PC-9 (cell line): ENCODE measurements around the gene DSTN. TPM values are rescaled to one million over a fixed set of nuclear protein-coding genes. Genes with fewer than 3 reads are reported as not detected.

Experiments
- BruUV-seq: library from RNA; stranded (reverse); fragments of 400-500 nt; replicated peaks from 2 replicates; lab custom pipeline; 2021; lab: Mats Ljungman, UMichigan
- CTCF ChIA-PET: fragments of 300-600 bp; sonication (Branson Sonifier 250); formaldehyde crosslinking; loops from one replicate; lab custom pipeline; 2022; ENCODE audit warnings: antibody characterized with exemption; lab: Charles Lee
- POLR2A ChIA-PET: fragments of 300-600 bp; sonication (Branson Sonifier 250); formaldehyde crosslinking; loops from one replicate; lab custom pipeline; 2022; ENCODE audit warnings: antibody characterized with exemption; ENCODE audit not compliant: unreplicated experiment; lab: Charles Lee
- DNase-seq, 2 experiments: peaks; one replicate each; pipeline versions ENCODE4 v3.0.0 to v3.0.0-alpha.2; 2015 to 2022; ENCODE audit warnings: mixed read lengths in 1 of 2
- H2AFZ ChIP-seq: fragments of 200-600 bp; sonication (generic); 2 replicates; pipeline ENCODE4 v1.8.1; 2017; ENCODE audit warnings: antibody characterized with exemption
- H3F3A ChIP-seq: fragments of 200-600 bp; sonication (generic); 2 replicates; pipeline ENCODE4 v1.8.1; 2017; ENCODE audit warnings: antibody characterized with exemption, mild to moderate bottlenecking, low read depth; ENCODE audit not compliant: insufficient read depth
- H3K27ac ChIP-seq: fragments of 200-600 bp; sonication (generic); 2 replicates; pipeline ENCODE4 v1.6.1; 2016; ENCODE audit warnings: mixed run types
- H3K27me3 ChIP-seq: fragments of 200-600 bp; sonication (generic); 2 replicates; pipeline ENCODE4 v1.6.1; 2016; ENCODE audit warnings: low read depth, mixed run types; ENCODE audit not compliant: insufficient read depth
- H3K36me3 ChIP-seq: fragments of 200-600 bp; sonication (generic); 2 replicates; pipeline ENCODE4 v1.6.1; 2016; ENCODE audit warnings: low read depth, mixed run types
- H3K4me1 ChIP-seq: fragments of 200-600 bp; sonication (generic); replicated peaks from 2 replicates; pipeline ENCODE4 v1.6.1; 2016; ENCODE audit warnings: mixed run types; ENCODE audit not compliant: insufficient read depth
- H3K4me2 ChIP-seq: fragments of 200-600 bp; sonication (generic); 2 replicates; pipeline ENCODE4 v1.6.1; 2017; ENCODE audit warnings: mixed run types
- H3K4me3 ChIP-seq: fragments of 200-600 bp; sonication (generic); 2 replicates; pipeline ENCODE4 v1.6.1; 2016; ENCODE audit warnings: mixed run types
- H3K79me2 ChIP-seq: fragments of 200-600 bp; sonication (generic); 2 replicates; pipeline ENCODE4 v1.6.1; 2017; ENCODE audit warnings: low read depth, mixed run types
- H3K9me2 ChIP-seq: fragments of 200-600 bp; sonication (generic); 2 replicates; pipeline ENCODE4 v1.8.1; 2017; ENCODE audit warnings: mild to moderate bottlenecking; ENCODE audit not compliant: insufficient read depth
- H3K9me3 ChIP-seq: fragments of 200-600 bp; sonication (generic); 2 replicates; pipeline ENCODE4 v1.8.1; 2016; ENCODE audit warnings: low read depth; ENCODE audit not compliant: insufficient read depth
- H4K20me1 ChIP-seq: fragments of 200-600 bp; sonication (generic); 2 replicates; pipeline ENCODE4 v1.8.1; 2017; ENCODE audit not compliant: insufficient read depth
- EZH2 ChIP-seq: fragments of 200-600 bp; sonication (generic); IDR thresholded peaks from 2 replicates; pipeline ENCODE4 v1.8.0; 2017; ENCODE audit warnings: antibody characterized with exemption, low read depth
- intact Hi-C: fragments of 100-400 bp; cut with micrococcal nuclease; formaldehyde crosslinking; loops from one replicate; pipeline ENCODE4 v1.10.0; 2022; ENCODE audit not compliant: unreplicated experiment
- total RNA-seq: library from RNA; stranded (reverse); gene quantifications from 2 replicates; pipeline ENCODE4 v1.2.3, GENCODE V29; 2021
- TF ChIP-seq, protein P1 (sequence below): fragments of 200-600 bp; sonication (generic); conservative IDR thresholded peaks from 2 replicates; pipeline ENCODE4 v1.6.1; 2017; ENCODE audit warnings: mixed run types, antibody characterized with exemption, mild to moderate bottlenecking, moderate library complexity

The DSTN gene
- total RNA-seq, 1 experiment from 2014 or later = 366 TPM

DNA sequence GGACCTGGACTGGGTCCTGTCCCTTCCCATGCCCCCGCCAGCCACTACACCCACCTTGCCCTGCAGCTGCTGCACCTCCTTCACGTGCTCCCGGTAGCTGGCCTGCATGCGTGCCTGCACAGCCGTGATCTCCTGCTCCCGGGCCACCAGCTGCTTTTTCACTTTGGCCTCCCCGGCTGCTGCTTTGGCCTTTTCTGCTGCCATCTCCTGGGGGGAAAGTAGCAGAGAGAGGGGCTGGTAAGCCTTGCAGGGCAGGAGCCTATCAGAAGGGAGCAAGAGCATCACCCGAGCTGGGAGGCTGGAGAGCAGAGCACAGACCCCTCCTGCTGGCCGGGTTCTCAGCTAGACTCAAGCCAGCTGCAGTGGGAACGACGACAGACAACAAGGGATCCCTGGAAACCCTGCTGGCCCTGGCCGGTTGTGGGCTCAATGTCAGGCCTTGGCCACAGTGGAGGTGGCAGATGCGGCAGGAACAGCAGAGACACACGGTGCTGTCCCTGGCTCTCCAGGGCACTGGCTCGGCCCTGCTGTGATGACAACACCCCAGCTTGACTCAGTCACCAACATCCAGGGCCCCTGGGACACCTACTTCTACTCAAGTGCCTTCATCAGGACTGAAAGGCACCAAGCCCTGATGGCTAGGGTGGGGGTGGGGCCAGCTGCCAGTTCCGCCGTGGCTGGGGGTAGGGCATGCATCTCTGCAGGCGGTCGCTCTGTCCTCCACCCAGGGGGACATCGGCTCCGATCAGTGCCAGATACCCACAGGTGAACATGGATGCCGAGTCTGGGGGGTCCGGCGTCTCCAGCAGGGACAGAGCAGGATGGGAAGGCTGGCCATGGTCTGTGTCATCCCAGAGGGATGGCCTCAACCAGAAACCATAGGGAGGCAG, 66.9 kb downstream of the DSTN start:
- 0 out of 2 replicates have a peak, but pooled peaks cover 4% of the 10 kb centered on the region for H3K36me3 ChIP-seq
- H3K4me2 ChIP-seq = no peak overlapping the region
- no peaks in the 10 kb centered on the region for H3K4me1 ChIP-seq
- no peak for DNase-seq
- H3K79me2 ChIP-seq = no peaks in the 10 kb centered on the region
- H3K9me3 ChIP-seq = no peaks in the 10 kb centered on the region
- no peaks in the 10 kb centered on the region for H4K20me1 ChIP-seq
- no peak overlapping the region for H3K27ac ChIP-seq
- TF ChIP-seq, protein P1, sequence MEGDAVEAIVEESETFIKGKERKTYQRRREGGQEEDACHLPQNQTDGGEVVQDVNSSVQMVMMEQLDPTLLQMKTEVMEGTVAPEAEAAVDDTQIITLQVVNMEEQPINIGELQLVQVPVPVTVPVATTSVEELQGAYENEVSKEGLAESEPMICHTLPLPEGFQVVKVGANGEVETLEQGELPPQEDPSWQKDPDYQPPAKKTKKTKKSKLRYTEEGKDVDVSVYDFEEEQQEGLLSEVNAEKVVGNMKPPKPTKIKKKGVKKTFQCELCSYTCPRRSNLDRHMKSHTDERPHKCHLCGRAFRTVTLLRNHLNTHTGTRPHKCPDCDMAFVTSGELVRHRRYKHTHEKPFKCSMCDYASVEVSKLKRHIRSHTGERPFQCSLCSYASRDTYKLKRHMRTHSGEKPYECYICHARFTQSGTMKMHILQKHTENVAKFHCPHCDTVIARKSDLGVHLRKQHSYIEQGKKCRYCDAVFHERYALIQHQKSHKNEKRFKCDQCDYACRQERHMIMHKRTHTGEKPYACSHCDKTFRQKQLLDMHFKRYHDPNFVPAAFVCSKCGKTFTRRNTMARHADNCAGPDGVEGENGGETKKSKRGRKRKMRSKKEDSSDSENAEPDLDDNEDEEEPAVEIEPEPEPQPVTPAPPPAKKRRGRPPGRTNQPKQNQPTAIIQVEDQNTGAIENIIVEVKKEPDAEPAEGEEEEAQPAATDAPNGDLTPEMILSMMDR = no peak
- no peak for TF ChIP-seq EZH2
- no peaks in the 10 kb centered on the region for H3K9me2 ChIP-seq
- no peaks in the 10 kb centered on the region for H3K27me3 ChIP-seq
- CTCF ChIA-PET = no interaction called here
- intact Hi-C loops = no loop called here
- H3F3A ChIP-seq = no peaks in the 10 kb centered on the region
- H3K4me3 ChIP-seq = no peak overlapping the region
- H2AFZ ChIP-seq = no peak overlapping the region
- no TSS peak for BruUV-seq
- POLR2A ChIA-PET = no interaction called here

DNA sequence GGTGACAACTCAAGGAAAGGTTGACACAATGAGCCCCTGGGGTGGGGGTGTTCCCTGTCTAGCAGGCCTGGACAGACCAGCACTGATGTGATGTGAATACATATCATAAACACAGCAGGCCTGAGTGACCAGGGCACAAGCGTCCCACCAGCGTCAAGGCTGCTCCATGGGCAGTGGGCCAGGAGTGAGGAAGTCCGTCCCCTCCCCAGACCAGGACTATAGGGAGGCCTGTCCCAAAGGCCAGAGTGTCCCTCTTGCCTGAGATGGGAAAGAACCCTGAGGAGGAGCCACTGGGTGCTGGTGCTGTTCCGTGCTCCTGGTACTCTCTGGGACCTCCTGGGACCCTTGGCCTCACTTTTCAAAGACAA, 67.5 kb downstream of the DSTN start:
- POLR2A ChIA-PET = no interaction called here
- H3K36me3 ChIP-seq = no peaks in the 10 kb centered on the region
- no peak for DNase-seq
- TF ChIP-seq EZH2 = no peak
- TF ChIP-seq, protein P1 = no peak
- no peaks in the 10 kb centered on the region for H3K9me3 ChIP-seq
- H4K20me1 ChIP-seq = no peaks in the 10 kb centered on the region
- H3K4me3 ChIP-seq = no peak overlapping the region
- no peaks in the 10 kb centered on the region for H3K4me1 ChIP-seq
- H3K9me2 ChIP-seq = no peaks in the 10 kb centered on the region
- H2AFZ ChIP-seq = no peak overlapping the region
- no peaks in the 10 kb centered on the region for H3K79me2 ChIP-seq
- intact Hi-C loops = no loop called here
- CTCF ChIA-PET = no interaction called here
- no peaks in the 10 kb centered on the region for H3F3A ChIP-seq
- H3K4me2 ChIP-seq = no peak overlapping the region
- no peaks in the 10 kb centered on the region for H3K27me3 ChIP-seq
- no peak overlapping the region for H3K27ac ChIP-seq
- BruUV-seq = no TSS peak

DNA sequence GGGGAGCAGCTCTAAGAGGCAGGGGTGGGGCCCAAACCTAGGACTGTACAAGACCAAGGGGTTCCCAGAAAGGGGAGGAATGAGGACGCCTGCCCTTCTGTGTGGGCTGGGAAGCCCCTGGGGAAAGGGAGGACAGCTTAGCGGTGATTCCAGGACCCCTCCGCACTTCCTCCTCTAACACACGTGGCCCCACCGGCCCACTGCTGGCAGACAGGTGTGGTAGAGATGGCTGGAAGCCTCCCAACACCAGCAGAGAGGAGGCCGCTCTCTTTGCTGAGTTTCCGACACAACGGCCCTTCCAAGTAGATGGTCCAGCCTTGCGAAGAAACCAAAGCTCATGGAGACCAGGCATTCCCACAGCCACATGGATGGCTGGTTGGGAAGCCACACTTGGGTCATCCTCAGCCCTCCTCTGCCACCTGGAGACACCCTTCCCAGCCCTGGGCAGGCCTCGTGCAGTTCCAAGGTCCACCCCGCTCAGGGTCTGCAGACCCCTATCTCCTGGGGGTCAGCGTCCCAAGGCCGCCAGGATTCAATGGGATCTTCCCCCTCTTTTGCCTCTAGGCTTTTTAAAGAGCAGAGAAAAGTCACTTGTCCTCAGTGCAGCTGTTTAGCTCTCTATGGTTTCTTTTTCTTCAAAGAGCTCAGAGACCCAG, 68.2 kb downstream of the DSTN start:
- Histone ChIP-seq H3K27ac (no peak overlapping the region), H3F3A (no peaks in the 10 kb centered on the region), H3K79me2 (no peaks in the 10 kb centered on the region), H3K27me3 (no peaks in the 10 kb centered on the region), H3K9me2 (no peaks in the 10 kb centered on the region), H3K36me3 (no peaks in the 10 kb centered on the region), H3K9me3 (no peaks in the 10 kb centered on the region), H2AFZ (no peak overlapping the region), H3K4me3 (no peak overlapping the region), H4K20me1 (0 out of 2 replicates have a peak, but pooled peaks cover under 1% of the 10 kb centered on the region), H3K4me1 (no peaks in the 10 kb centered on the region), H3K4me2 (no peak overlapping the region)
- TF ChIP-seq, protein P1 = no peak
- DNase-seq = no peak
- BruUV-seq = no TSS peak
- ChIA-PET CTCF (no interaction called here), POLR2A (no interaction called here)
- intact Hi-C loops = no loop called here
